ENCODE measurements around the gene CRTAC1.

CRTAC1 gene

DNA sequence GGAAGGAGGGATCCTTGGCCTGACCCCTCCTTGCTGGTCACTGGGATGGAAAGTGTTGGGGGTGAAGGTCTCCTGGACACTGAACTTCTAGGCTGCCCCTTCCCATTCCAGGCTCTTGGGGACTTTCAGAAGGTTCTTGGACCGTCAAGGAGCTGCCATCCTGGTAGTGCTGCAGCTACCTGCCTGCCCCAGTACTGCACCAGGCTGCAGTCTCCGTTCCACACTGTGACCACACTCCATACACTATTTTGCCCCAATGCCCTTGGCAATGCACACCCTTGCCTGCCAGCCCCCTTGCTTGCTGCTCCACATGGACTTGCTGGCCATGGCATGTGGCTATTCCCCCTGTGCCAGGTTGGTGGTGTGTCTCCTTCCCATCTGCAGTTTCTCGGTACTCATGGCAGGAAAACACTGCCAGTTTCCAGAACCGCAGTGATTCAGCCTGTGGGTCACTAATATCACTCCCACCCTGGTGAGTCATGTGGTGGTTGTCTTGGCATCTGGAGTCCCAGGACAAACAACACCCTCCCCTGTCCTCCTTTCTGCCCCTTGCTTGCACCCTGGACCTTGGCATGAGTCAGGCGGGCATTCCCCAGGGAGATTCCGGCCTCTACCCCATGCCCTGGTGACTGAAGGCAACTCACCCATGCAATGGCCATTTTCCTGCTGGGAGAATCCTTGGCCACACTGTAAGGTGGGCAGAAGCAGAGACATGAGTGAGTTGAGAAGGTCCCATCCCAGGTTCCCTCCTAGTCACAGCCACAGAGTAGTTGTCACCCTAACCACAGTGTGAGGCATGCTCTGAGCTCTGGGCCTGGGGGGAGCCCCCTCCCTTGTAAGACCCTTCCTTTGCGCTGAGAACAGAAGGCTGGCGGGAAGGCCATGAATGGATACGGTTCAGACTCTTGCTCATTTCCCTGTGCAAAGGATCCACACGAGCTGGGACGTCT is 148.0 kb downstream of the CRTAC1 start:
- H3K27ac ChIP-seq = no peak overlapping the region
- TF ChIP-seq, protein P1, sequence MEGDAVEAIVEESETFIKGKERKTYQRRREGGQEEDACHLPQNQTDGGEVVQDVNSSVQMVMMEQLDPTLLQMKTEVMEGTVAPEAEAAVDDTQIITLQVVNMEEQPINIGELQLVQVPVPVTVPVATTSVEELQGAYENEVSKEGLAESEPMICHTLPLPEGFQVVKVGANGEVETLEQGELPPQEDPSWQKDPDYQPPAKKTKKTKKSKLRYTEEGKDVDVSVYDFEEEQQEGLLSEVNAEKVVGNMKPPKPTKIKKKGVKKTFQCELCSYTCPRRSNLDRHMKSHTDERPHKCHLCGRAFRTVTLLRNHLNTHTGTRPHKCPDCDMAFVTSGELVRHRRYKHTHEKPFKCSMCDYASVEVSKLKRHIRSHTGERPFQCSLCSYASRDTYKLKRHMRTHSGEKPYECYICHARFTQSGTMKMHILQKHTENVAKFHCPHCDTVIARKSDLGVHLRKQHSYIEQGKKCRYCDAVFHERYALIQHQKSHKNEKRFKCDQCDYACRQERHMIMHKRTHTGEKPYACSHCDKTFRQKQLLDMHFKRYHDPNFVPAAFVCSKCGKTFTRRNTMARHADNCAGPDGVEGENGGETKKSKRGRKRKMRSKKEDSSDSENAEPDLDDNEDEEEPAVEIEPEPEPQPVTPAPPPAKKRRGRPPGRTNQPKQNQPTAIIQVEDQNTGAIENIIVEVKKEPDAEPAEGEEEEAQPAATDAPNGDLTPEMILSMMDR (IDR thresholded peaks at IDR 0.05) = no peak
- no peak for TF ChIP-seq ZFX (IDR thresholded peaks at IDR 0.05; ENCODE audit: borderline replicate concordance)

DNA sequence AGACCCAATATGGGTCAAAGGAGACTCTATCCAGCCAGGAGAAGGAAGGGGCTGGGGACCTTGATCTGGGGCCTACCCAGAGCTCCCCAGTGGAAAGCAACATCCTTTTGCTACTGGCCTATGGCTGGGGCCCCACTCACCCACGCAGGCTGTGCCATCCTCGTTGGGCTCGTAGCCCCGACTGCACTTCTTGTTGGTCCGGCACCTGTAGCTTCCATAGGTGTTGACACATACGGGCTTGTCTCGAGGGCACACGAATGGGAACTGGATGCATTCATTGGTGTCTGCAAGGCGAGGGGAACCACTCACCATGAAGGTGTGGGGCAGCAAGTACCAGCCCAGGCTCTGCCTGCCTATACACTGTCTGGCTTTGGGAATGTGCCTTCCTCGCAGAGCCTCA is 150.3 kb downstream of the CRTAC1 start:
- no peak overlapping the region for H3K27ac ChIP-seq

DNA sequence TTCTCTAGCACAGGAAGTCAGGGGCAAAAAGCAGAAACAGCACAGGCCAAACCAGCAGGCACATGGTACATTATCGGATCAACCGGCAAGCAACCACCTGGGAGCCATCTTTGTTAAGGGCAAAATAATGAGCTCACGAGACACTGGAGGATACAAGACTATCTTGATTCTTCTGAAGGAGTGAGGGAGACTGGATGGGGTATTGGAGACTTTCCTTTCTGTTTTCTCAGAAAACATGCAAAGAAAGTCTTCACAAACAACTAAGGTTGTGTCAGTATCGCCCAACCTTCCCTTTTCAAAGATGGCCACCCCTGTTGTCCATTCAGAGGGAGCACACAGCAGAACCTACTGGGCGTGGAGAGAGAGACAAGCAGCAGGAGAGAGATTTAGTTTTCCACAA is 151.2 kb downstream of the CRTAC1 start:
- TF ChIP-seq, protein P1 (IDR thresholded peaks at IDR 0.05) = no peak
- no peak for TF ChIP-seq ZFX (IDR thresholded peaks at IDR 0.05; ENCODE audit: borderline replicate concordance)
- H3K27ac ChIP-seq = no peak overlapping the region

More for the DNA sequence above, 150.3 kb downstream of the CRTAC1 start:
- TF ChIP-seq, protein P1 (IDR thresholded peaks at IDR 0.05) = no peak
- no peak for TF ChIP-seq ZFX (IDR thresholded peaks at IDR 0.05; ENCODE audit: borderline replicate concordance)

DNA sequence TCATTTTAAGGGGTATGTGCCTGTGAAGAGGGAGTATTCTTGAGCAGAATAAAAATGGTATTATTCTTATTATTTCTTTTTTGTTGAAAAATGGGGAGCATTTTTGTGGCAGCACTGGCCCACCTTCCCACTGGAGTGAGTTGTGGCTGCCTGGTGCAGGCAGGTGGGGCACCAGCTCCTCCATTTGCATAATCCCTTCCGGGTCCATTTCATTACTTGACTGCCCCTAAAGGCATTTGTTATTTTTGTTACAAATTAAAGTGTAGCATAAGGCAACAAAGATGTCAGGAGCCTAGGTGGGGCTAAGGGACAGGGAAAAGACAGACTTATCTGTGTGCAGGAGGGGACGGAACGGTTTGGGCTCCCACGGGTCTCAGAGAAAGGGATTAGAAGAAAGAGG is 154.0 kb downstream of the CRTAC1 start:
- TF ChIP-seq, protein P1 (IDR thresholded peaks at IDR 0.05) = no peak
- TF ChIP-seq ZFX (IDR thresholded peaks at IDR 0.05; ENCODE audit: borderline replicate concordance) = no peak
- no peak overlapping the region for H3K27ac ChIP-seq

DNA sequence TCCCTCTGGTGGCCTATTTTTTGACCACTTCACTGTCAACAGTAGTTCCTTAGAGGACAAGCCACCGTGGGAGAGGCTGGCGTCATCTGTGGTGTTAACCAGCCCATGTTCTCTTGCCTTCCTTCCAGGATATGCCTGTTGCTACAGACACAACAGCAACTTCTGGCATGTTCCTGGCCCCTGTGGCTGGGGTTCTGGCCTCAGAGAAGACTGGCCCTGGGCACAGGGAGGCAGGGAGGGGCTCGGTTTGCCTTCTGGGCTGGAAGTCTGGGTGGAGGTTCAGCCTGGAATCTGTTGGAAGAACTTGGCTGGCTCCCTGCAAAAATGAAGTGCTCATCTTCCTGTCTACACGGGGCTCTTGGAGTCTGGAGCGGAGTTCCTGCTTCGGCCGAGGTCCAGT is 155.0 kb downstream of the CRTAC1 start:
- TF ChIP-seq, protein P1 (IDR thresholded peaks at IDR 0.05) = no peak
- TF ChIP-seq ZFX (IDR thresholded peaks at IDR 0.05; ENCODE audit: borderline replicate concordance) = no peak
- no peak overlapping the region for H3K27ac ChIP-seq

DNA sequence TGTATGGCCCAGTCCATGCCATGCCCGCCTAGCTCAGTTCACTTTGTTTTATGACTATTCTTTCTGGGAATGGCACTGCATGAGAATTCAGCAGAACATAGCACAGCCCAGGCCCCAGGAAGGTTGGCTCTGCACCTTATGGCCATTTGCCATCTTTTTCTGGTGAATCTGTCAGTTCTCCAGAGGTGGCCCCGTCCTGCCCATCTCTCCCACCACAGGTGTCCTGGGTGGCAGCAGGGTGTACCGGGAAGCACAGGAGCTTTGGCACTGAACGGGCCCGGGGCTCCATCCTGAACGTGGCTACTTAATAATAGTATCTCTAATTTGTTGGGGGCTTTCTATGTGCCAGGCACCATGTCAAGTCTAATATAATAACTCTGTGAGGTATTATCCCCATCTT is 156.1 kb downstream of the CRTAC1 start:
- TF ChIP-seq, protein P1 (IDR thresholded peaks at IDR 0.05) = no peak
- no peak for TF ChIP-seq ZFX (IDR thresholded peaks at IDR 0.05; ENCODE audit: borderline replicate concordance)
- no peak overlapping the region for H3K27ac ChIP-seq

DNA sequence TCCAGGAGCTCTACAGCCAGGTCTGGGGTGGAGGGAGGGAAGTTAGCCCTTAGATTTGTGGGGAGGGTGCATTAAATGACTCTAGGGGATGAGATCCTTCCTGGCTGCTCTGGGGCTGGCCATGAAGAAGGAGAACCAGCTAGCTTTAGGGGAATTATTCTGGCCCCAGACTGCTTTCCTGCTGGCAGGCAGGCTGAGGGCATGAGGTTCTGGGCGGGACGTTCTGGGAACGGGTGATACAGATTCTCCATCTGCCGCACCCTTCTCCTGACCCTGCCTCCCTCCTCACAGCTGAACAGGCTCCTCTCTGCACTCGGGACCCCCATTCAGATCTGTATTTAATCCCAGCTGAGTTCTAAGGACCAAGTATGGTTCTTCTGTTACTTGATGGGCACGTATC is 156.9 kb downstream of the CRTAC1 start:
- no peak overlapping the region for H3K27ac ChIP-seq
- TF ChIP-seq, protein P1 (IDR thresholded peaks at IDR 0.05) = no peak
- no peak for TF ChIP-seq ZFX (IDR thresholded peaks at IDR 0.05; ENCODE audit: borderline replicate concordance)

Measured in 22Rv1 (cell line).